GM23248 (cell line): Measurements from ENCODE around the gene AKT3. TPM values are rescaled to one million over a fixed set of nuclear protein-coding genes. Genes with fewer than 3 reads are reported as not detected.

Experiments used
- DNase-seq: peaks from one replicate; pipeline ENCODE4 v3.0.0-alpha.2; 2015
- H2AFZ ChIP-seq: fragments of 200-600 bp; sonication (generic); 2 replicates; pipeline ENCODE4 v1.6.1; 2016; ENCODE audit warnings: antibody characterized with exemption
- H3F3A ChIP-seq: fragments of 200-600 bp; sonication (generic); 2 replicates; pipeline ENCODE4 v1.6.1; 2016; ENCODE audit warnings: mild to moderate bottlenecking, antibody characterized with exemption, mixed run types; ENCODE audit not compliant: insufficient read depth
- H3K27ac ChIP-seq: fragments of 200-600 bp; sonication (generic); 2 replicates; pipeline ENCODE4 v1.5.1; 2016; ENCODE audit warnings: mild to moderate bottlenecking
- H3K27me3 ChIP-seq: fragments of 200-600 bp; sonication (generic); replicated peaks from 2 replicates; pipeline ENCODE4 v1.6.1; 2016; ENCODE audit warnings: mild to moderate bottlenecking; ENCODE audit not compliant: insufficient read depth
- H3K36me3 ChIP-seq: fragments of 200-600 bp; sonication (generic); 2 replicates; pipeline ENCODE4 v1.6.1; 2016; ENCODE audit warnings: low read depth, mild to moderate bottlenecking
- H3K4me1 ChIP-seq: fragments of 200-600 bp; sonication (generic); 2 replicates; pipeline ENCODE4 v1.6.1; 2016; ENCODE audit warnings: mild to moderate bottlenecking; ENCODE audit not compliant: insufficient read depth
- H3K4me2 ChIP-seq: fragments of 200-600 bp; sonication (generic); one replicate; pipeline ENCODE4 v1.6.1; 2016; ENCODE audit warnings: mild to moderate bottlenecking; ENCODE audit not compliant: unreplicated experiment
- H3K4me3 ChIP-seq: fragments of 200-600 bp; sonication (generic); 2 replicates; pipeline ENCODE4 v1.5.1; 2016; ENCODE audit warnings: mild to moderate bottlenecking
- H3K79me2 ChIP-seq: fragments of 200-600 bp; sonication (generic); 2 replicates; pipeline ENCODE4 v1.6.1; 2016; ENCODE audit warnings: mild to moderate bottlenecking; ENCODE audit not compliant: insufficient read depth
- H3K9ac ChIP-seq: fragments of 200-600 bp; sonication (generic); 2 replicates; pipeline ENCODE4 v1.6.1; 2016; ENCODE audit warnings: mild to moderate bottlenecking
- H3K9me2 ChIP-seq: fragments of 200-600 bp; sonication (generic); 2 replicates; pipeline ENCODE4 v1.6.1; 2016; ENCODE audit warnings: mixed run types, mild to moderate bottlenecking, moderate library complexity; ENCODE audit not compliant: insufficient read depth
- H3K9me3 ChIP-seq: fragments of 200-600 bp; sonication (generic); one replicate; pipeline ENCODE4 v1.6.1; 2017; ENCODE audit warnings: low read depth
- H4K20me1 ChIP-seq: fragments of 200-600 bp; sonication (generic); 2 replicates; pipeline ENCODE4 v1.6.0; 2016; ENCODE audit not compliant: insufficient read depth
- EZH2 ChIP-seq: fragments of 200-600 bp; sonication (generic); IDR thresholded peaks from 2 replicates; pipeline ENCODE4 v1.6.1; 2018; ENCODE audit warnings: antibody characterized with exemption, mild to moderate bottlenecking; ENCODE audit not compliant: insufficient read depth, poor library complexity, severe bottlenecking
- EZH2phosphoT487 ChIP-seq: fragments of 200-600 bp; sonication (generic); IDR thresholded peaks from 2 replicates; pipeline ENCODE4 v1.6.1; 2018; ENCODE audit warnings: antibody characterized with exemption, moderate library complexity, mild to moderate bottlenecking, low read depth; ENCODE audit not compliant: insufficient read depth
- WGBS, 2 experiments: methylation state at CpG; one replicate each; pipeline ENCODE4 v1.1.6; 2015 to 2017; ENCODE audit warnings: low lambda C conversion rate in 2 of 2, low coverage in 1 of 2; ENCODE audit errors: missing lambda C conversion rate in 2 of 2; 5-methylcytosine and 5-hydroxymethylcytosine counted together
- in situ Hi-C: fragments of 300-500 bp; cut with MboI; formaldehyde crosslinking; loops from 2 replicates; pipeline ENCODE4 v1.15.0; 2020
- polyA plus RNA-seq: library from polyadenylated mRNA; unstranded; fragments of >200 nt; fragmentation: Nextera tagmentation; extraction: Ambion mirVana; gene quantifications from 2 replicates; pipeline ENCODE4 v1.2.1, GENCODE V29; 2016
- total RNA-seq: library from RNA; depleted of rRNA; stranded (reverse); fragments of >200 nt; shearing (Covaris generic); gene quantifications from 2 replicates; pipeline ENCODE4 v1.2.3, GENCODE V29; 2014

AKT3 gene
- total and polyA plus RNA-seq, 2 experiments from 2014 or later: 9.1 to 31.2 TPM

DNA sequence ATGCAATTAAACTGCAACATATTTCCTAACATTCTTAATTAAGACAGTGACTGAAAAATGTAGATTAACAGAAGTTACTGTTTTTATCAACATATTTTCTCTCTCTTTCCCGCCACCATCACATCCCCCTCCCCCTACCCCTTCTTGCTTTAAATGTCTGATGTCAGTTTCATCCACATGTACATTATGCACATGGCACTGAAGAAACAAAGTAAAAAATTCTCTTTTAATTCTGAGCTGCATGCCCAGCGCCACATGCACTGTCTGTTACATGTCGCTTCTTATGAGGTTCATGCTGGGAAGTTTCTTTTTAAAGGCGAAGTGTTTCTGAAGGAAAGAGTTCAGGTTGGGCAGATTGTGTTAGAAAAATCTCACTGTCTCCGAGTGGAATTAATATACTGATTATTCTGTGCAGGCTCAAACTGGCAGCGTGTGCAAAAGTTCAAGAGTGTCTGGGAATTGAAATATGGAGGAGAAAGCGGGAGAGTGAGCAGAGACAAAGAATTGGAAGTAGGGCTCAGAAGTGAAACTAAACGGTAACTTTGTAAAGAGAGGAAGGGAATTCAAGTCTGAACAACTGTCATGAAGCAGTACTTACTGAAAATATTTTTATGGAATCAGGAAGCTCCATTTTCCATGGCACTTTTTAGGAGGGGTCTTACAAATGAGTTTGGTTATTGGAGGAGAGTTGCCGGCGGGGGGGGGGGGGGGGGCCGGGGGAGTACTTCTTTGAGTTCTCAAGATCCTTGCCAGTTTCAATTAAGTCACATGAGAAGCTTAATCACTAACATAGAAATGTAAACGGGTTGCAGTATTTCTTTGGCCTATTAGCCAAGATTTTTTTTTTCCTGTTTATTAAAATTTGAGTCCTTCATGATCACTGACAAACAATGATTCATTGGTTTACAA, 376.6 kb downstream of the AKT3 start:
- TF ChIP-seq EZH2phosphoT487 (no peak), EZH2 (no peak)
- in situ Hi-C loops: no loop called here
- Histone ChIP-seq H3K36me3 (no peaks in the 10 kb centered on the region), H3K4me3 (peak overlapping the region; percentile 75), H3K27ac (peak overlapping the region; percentile 67), H3K9ac (peak overlapping the region; percentile 80), H3K79me2 (no peaks in the 10 kb centered on the region), H3F3A (peaks cover 4% of the 10 kb centered on the region; the same call in 1 of the 2 replicates), H2AFZ (peak overlapping the region; percentile 88), H3K27me3 (no peaks in the 10 kb centered on the region), H3K9me2 (no peaks in the 10 kb centered on the region), H3K4me2 (peak overlapping the region; percentile 99), H3K9me3 (no peaks in the 10 kb centered on the region), H3K4me1 (peaks cover 17% of the 10 kb centered on the region), H4K20me1 (no peaks in the 10 kb centered on the region)
- WGBS, 2 experiments: 2 to 3% methylated on average over 11 to 12 of the region's 12 CpGs
- DNase-seq: peak; percentile 61

DNA sequence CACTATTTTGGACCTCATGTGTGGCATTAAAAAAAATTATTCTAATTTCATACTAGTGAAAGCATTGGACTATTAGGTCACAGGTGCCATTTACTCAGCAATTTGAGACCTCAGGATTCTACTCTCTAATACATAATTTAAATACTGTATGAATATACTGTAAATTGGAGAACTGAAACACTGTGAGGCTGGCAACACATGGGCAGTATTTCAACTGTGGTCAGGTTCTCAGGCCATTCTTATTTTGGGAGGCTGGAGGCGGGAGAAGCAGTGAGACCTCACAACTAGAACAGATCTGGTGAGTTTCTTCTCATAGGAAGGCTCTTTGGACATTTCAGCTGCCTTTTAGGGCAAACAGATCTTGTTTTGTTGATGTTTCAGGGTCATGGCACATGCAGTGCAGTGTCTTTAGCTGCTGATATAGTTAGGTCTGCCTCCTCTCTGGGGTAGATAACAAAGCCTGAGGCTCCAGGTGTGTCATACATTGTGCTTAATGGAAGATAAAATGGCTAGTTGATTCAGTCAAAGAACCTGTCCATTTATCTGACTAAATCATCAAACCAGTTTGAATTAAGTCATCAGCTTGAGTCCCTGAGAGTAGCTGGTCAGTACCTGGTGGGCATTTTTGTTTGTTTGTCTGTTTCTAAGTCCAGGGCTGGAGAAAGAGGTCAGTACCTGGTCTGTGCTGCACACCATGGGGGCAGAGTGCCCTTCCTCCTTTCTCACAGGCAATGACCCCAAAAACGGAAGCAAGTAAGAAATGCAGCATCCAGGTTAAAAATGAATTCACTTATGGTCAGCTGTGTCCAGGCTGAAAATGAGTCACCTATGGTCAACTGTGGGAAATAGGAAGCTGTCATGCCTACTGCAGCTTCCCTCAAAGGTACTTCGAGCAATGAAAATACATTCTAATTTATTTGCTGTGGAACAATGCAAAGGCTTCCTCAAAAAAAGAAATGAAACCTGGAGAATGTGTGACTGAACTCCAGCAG, 378.0 kb downstream of the AKT3 start:
- Histone ChIP-seq H3K36me3 (no peaks in the 10 kb centered on the region), H3K9me2 (no peaks in the 10 kb centered on the region), H4K20me1 (no peaks in the 10 kb centered on the region), H3K9ac (peak overlapping the region; percentile 80; the same call in 1 of the 2 replicates), H3K9me3 (no peaks in the 10 kb centered on the region), H3F3A (peaks cover 4% of the 10 kb centered on the region; the same call in 1 of the 2 replicates), H3K27ac (no peak overlapping the region), H2AFZ (no peak overlapping the region; the same call in 1 of the 2 replicates), H3K27me3 (no peaks in the 10 kb centered on the region), H3K4me2 (peak overlapping the region; percentile 99), H3K4me1 (peaks cover 17% of the 10 kb centered on the region), H3K79me2 (no peaks in the 10 kb centered on the region), H3K4me3 (no peak overlapping the region; the same call in 1 of the 2 replicates)
- DNase-seq: peak; percentile 49
- in situ Hi-C loops: no loop called here
- TF ChIP-seq EZH2 (no peak), EZH2phosphoT487 (no peak)
- WGBS, 2 experiments: 88 to 90% methylated on average over 3 of the region's 3 CpGs

DNA sequence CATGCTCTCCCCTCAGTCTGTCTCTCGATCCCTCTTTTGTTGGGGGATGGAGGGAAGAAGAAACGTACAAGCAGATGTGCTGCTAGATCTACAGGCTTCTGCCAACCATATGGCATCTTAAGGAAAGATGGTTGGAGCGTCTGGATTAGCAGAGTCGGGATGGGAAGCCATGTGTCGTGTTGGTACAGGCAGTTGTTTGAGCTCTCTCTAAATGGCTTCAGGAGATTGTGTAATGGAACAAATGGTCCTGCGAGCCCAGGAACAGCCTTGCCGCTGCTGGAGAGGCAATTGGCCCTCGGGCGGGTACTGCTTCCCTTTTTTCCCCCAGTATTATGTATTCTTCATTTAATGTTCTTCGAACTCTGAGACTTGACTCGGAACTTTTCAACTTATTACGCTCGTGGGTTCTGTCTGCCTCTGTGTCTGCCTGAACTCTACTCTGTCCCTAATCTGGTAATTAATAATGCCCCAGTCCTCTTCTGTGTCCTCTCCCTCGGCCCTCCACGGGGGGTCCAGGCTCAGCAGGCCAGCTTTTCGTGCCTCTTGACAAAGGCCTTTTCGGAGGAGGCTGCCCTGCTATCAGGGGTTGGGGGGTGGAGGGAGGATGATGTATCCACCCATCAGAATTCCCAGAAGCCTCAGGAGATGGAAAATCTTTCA, 378.9 kb downstream of the AKT3 start:
- Histone ChIP-seq H3K9ac (no peak overlapping the region), H4K20me1 (no peaks in the 10 kb centered on the region), H3K27me3 (no peaks in the 10 kb centered on the region), H3K36me3 (no peaks in the 10 kb centered on the region), H3K4me2 (no peak overlapping the region), H3F3A (peaks cover 4% of the 10 kb centered on the region; the same call in 1 of the 2 replicates), H3K9me3 (no peaks in the 10 kb centered on the region), H2AFZ (0 out of 2 replicates have a peak overlapping the region, but pooled peaks have one; percentile 39), H3K9me2 (no peaks in the 10 kb centered on the region), H3K79me2 (no peaks in the 10 kb centered on the region), H3K4me1 (peaks cover 17% of the 10 kb centered on the region), H3K4me3 (no peak overlapping the region), H3K27ac (no peak overlapping the region)
- TF ChIP-seq EZH2phosphoT487 (no peak), EZH2 (no peak)
- in situ Hi-C loops: no loop called here
- no peak for DNase-seq
- 82 to 83% methylated on average over 17 of the region's 17 CpGs for WGBS, 2 experiments
